Ovary (tissue), 9 donors: ENCODE data around the gene LGALS12. TPM values are rescaled to one million over a fixed set of nuclear protein-coding genes. Genes with fewer than 3 reads are reported as not detected.

Experiments
- DNase-seq, 5 donors: peaks; one replicate each; pipeline ENCODE4 v3.0.0-alpha.2; 2019 to 2020
- H3K27ac ChIP-seq, 2 donors: fragments of 200-600 bp; one replicate each; pipeline versions ENCODE4 v1.5.1 to v1.8.0; 2019 to 2022
- H3K27me3 ChIP-seq: fragments of 200-600 bp; one replicate; pipeline ENCODE4 v1.8.0; 2022
- H3K36me3 ChIP-seq: fragments of 200-600 bp; sonication (generic); one replicate; pipeline ENCODE4 v1.5.1; 2019
- H3K4me1 ChIP-seq: one replicate; pipeline ENCODE4 v1.8.1; 2013; ENCODE audit warnings: mild to moderate bottlenecking, moderate library complexity; ENCODE audit not compliant: insufficient read depth
- H3K4me3 ChIP-seq: fragments of 200-600 bp; sonication (generic); one replicate; pipeline ENCODE4 v1.5.1; 2017
- H3K9me3 ChIP-seq, 2 donors: fragments of 200-600 bp in 1 of 2; sonication (generic) in 1 of 2; one replicate each; pipeline versions ENCODE4 v1.5.1 to v1.8.1; 2013 to 2019; ENCODE audit warnings: mild to moderate bottlenecking in 1 of 2, moderate library complexity in 1 of 2
- EP300 ChIP-seq: sonication (generic); formaldehyde crosslinking; IDR thresholded peaks from one replicate; pipeline ENCODE4 v1.6.1; 2017; ENCODE audit warnings: antibody characterized with exemption
- POLR2A ChIP-seq: fragments of 450-650 bp; IDR thresholded peaks from one replicate; pipeline ENCODE4 v1.6.1; 2017; ENCODE audit warnings: antibody characterized with exemption, mild to moderate bottlenecking, moderate library complexity
- WGBS, 3 donors: extraction: QIAGEN DNeasy Blood & Tissue Kit in 1 of 3; methylation state at CpG; one replicate each; pipeline versions ENCODE4 v1.1.5 to v1.1.7; 2013 to 2017; 5-methylcytosine and 5-hydroxymethylcytosine counted together
- intact Hi-C, 4 donors: fragments of 100-400 bp; cut with DNase I; formaldehyde crosslinking; loops; one replicate each; pipeline versions ENCODE4 v1.11.0 to v1.15.1; 2022 to 2023
- polyA plus RNA-seq, 2 donors: library from polyadenylated mRNA; stranded (reverse); fragments of 200-250 nt in 1 of 2; fragments of 350-450 nt in 1 of 2; fragmentation: Illumina TruSeq in 1 of 2; extraction: RNeasy Lipid Tissue Mini Kit (QIAGEN cat#74804) in 1 of 2; gene quantifications; one replicate each; pipeline ENCODE4 v1.2.3, GENCODE V29; 2013 to 2014
- total RNA-seq, 7 donors: library from RNA; depleted of rRNA in 2 of 7; stranded (reverse); fragments of >200 nt in 2 of 7; fragmentation: NEBNext Ultra II Directional in 3 of 7; extraction: Animal tissue kit (Norgen Biotek cat#: 25700) in 3 of 7; gene quantifications; one replicate each; pipeline versions ENCODE4 v1.1.0 to v1.2.4, GENCODE V29; 2016 to 2023
- TF ChIP-seq, protein P1 (sequence below), 3 donors: fragments of 450-650 bp in 2 of 3; fragments of 200-600 bp in 1 of 3; IDR thresholded peaks; one replicate each; pipeline versions ENCODE4 v1.5.1 to v1.8.0; 2016 to 2022; ENCODE audit warnings: antibody characterized with exemption in 3 of 3, mild to moderate bottlenecking in 1 of 3
- donor health status: DM: no; HTN: no; CAD: no; lungs with moderate emphysema.
- donor health status: DM: no; HTN: no; CAD: no.
- donor health status: Bipolar disorder and iron deficiency.
- donor health status: DM: yes; HTN: yes; CAD: no.
- donor health status: DM: no; HTN: no; CAD: no.
- donor health status: DM: yes; HTN: yes; CAD: no.

Gene LGALS12
- total and polyA plus RNA-seq, 9 donors: 0.19 to 28.7 (median 0.74) TPM; not detected in 1

DNA sequence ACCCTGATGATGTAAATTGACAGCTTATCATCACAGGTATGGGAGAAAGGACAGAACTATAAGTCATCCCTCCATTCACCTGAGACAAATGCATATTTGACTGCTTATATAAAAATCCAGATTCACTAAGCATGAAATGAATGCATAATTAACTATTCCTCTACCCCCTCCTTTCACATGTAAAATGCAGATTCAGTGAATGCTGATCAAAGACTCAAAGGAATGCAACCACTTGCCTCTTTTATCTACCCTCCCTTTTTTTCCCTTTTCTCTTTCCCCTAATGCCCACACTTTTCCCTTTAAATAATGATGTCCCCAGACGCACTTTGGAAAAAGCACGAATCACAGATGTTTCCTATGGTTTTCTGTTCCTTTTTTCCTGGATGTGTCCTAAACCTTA, 26.2 kb downstream of the LGALS12 start:
- intact Hi-C loops: no loop called here
- H3K4me3 ChIP-seq: no peak overlapping the region
- peaks cover 6% of the 10 kb centered on the region for H3K4me1 ChIP-seq
- no peak for DNase-seq
- no peaks in the 10 kb centered on the region for H3K36me3 ChIP-seq
- no peaks in the 10 kb centered on the region for H3K9me3 ChIP-seq
- 88 to 91% (median 88%) methylated on average over 2 of the region's 2 CpGs for WGBS, 3 donors
- H3K27ac ChIP-seq: no peak overlapping the region
- no peaks in the 10 kb centered on the region for H3K27me3 ChIP-seq
- TF ChIP-seq POLR2A: no peak
- TF ChIP-seq EP300: no peak
- TF ChIP-seq, protein P1, sequence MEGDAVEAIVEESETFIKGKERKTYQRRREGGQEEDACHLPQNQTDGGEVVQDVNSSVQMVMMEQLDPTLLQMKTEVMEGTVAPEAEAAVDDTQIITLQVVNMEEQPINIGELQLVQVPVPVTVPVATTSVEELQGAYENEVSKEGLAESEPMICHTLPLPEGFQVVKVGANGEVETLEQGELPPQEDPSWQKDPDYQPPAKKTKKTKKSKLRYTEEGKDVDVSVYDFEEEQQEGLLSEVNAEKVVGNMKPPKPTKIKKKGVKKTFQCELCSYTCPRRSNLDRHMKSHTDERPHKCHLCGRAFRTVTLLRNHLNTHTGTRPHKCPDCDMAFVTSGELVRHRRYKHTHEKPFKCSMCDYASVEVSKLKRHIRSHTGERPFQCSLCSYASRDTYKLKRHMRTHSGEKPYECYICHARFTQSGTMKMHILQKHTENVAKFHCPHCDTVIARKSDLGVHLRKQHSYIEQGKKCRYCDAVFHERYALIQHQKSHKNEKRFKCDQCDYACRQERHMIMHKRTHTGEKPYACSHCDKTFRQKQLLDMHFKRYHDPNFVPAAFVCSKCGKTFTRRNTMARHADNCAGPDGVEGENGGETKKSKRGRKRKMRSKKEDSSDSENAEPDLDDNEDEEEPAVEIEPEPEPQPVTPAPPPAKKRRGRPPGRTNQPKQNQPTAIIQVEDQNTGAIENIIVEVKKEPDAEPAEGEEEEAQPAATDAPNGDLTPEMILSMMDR (IDR thresholded peaks at IDR 0.05): no peak

DNA sequence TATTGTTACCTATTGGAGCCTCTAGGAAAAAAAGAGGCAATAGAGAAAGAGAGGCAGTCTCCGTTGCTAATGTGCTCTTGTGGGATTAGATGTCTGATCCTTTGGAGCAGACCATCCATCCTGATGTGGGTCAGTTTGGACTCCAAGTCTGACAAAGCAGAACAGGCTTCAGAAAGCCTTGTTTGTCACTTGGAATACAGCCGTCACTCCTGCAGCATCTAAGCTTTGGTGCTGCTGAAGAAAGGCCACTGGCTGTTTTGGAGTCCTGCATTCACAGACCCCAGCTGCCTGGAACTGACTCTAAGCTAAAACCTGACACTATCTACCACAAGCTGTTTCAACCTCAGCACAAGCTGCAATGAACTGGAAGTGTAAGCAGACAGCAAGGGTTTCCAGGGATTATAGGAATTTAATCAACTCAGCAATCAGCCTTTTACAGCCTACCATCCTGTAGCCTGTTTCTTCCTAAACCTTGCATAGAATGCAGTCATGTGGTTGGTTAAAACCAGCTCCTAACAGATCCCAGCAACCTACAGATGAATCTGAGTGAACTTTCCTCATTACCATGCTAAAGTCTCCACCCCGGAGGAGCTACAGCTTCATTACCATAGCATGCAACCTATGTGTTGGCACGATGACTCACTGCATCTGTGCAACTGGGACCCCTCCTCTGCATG, 27.1 kb downstream of the LGALS12 start:
- no peak overlapping the region for H3K27ac ChIP-seq
- TF ChIP-seq, protein P1 (IDR thresholded peaks at IDR 0.05): no peak
- TF ChIP-seq POLR2A (no peak), EP300 (no peak)
- 79 to 88% (median 83%) methylated on average over 4 of the region's 4 CpGs for WGBS, 3 donors

DNA sequence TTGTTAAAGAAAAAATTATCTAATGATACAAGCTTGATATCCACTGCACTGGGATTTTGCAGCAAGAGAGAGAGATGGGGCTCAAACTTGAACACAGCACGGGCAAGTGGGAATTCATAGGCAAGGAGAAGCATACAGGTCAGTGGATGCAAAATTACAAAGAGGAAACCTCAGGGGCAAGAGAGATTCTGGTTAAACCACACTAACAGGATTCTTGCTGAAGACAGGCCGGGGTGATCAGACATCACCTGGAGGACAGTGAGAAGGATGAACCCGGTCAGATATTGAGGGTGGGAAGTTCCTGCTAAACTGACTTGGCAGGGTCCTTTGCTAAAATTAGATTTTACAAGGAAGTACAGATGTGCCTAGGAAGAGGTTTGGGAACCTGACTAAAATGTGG, 28.2 kb downstream of the LGALS12 start:
- intact Hi-C loops: no loop called here
- no peaks in the 10 kb centered on the region for H3K27me3 ChIP-seq
- TF ChIP-seq EP300: no peak
- no peak for TF ChIP-seq POLR2A
- TF ChIP-seq, protein P1 (IDR thresholded peaks at IDR 0.05): no peak
- no peak overlapping the region for H3K4me3 ChIP-seq
- no peak for DNase-seq
- no peaks in the 10 kb centered on the region for H3K36me3 ChIP-seq
- peaks cover 20% of the 10 kb centered on the region for H3K4me1 ChIP-seq
- H3K9me3 ChIP-seq: no peaks in the 10 kb centered on the region
- 81 to 84% (median 84%) methylated on average over 3 of the region's 3 CpGs for WGBS, 3 donors
- H3K27ac ChIP-seq: no peak overlapping the region

More for the DNA sequence above, 27.1 kb downstream of the LGALS12 start:
- no peaks in the 10 kb centered on the region for H3K9me3 ChIP-seq
- intact Hi-C loops: no loop called here
- no peak overlapping the region for H3K4me3 ChIP-seq
- peaks cover 10% of the 10 kb centered on the region for H3K4me1 ChIP-seq
- no peaks in the 10 kb centered on the region for H3K36me3 ChIP-seq
- no peaks in the 10 kb centered on the region for H3K27me3 ChIP-seq
- DNase-seq: no peak

DNA sequence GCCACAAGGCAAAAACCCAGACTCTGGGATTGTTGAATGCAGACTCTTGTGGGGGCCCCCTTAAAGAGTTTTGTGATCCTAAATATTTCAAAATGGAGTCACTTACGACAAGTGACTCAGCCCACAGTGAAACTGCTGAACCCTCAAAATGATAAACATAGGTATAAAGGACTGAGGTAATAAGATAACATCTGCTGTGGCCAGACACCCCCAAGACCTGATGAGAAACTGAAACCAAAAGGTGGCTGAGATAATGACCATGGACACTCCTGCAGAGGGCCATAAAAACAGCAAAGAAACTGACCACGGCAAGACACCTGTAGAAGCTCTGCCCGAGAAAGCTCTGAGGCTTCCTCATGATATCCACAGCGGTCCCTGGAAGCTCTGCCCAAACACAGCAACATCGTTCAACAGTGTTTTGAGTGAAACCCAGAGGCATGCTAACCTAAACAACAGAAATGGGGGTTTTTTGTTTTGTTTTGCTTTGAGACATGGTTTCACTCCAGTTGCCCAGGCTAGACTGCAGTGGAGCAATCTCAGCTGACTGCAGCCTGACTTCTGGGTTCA, 29.1 kb downstream of the LGALS12 start:
- intact Hi-C loops: no loop called here
- Histone ChIP-seq H3K27me3 (no peaks in the 10 kb centered on the region), H3K4me3 (no peak overlapping the region), H3K36me3 (no peaks in the 10 kb centered on the region), H3K4me1 (peaks cover 23% of the 10 kb centered on the region), H3K27ac (no peak overlapping the region), H3K9me3 (no peaks in the 10 kb centered on the region)
- TF ChIP-seq, protein P1 (IDR thresholded peaks at IDR 0.05): no peak
- no peak for TF ChIP-seq POLR2A
- no peak for TF ChIP-seq EP300
- no peak for DNase-seq
- 83 to 86% (median 85%) methylated on average over 5 of the region's 5 CpGs for WGBS, 3 donors
